Anterior cingulate cortex (tissue), 58 donors: ENCODE measurements around the gene USPL1.
"Not testable (repeated sequence)": the region's sequence is repeated elsewhere in the genome, so short reads cannot be mapped to it uniquely, and the experiment has no call there.

ENCODE experiments used
- DNase-seq, 58 donors: peaks; one replicate each; lab custom pipeline; 2025; lab: John Stamatoyannopoulos, UW

Gene USPL1

GRCh38 chr13:30617315-30618185 lies at the start of gene USPL1:
USPL1 (plus strand) TSS chr13:30617920; CDS start chr13:30621141, 3,221 bp downstream.
- DNase-seq, result peak; percentile 88 to 100 (median 98)

- DNase-seq, result peak in 8 of 58 donors; percentile 2 to 24 (median 10)
Measured at GRCh38 chr13:30569901-30570576, 47.7 kb upstream of the USPL1 start.

- DNase-seq, result no peak
Measured at GRCh38 chr13:30570691-30571090, 47.0 kb upstream of the USPL1 start.

- peak in 5 of 58 donors; percentile 1 to 42 (median 3) for DNase-seq
Measured at GRCh38 chr13:30572859-30573275, 44.9 kb upstream of the USPL1 start.

- no peak for DNase-seq
Measured at GRCh38 chr13:30576528-30576927, 41.2 kb upstream of the USPL1 start.

- DNase-seq, result no peak
Measured at GRCh38 chr13:30577401-30577852, 40.3 kb upstream of the USPL1 start.

GRCh38 chr13:30580852-30581502 lies 36.7 kb upstream of the USPL1 start:
- DNase-seq, result no peak

- no peak for DNase-seq
Measured at GRCh38 chr13:30581582-30581981, 36.1 kb upstream of the USPL1 start.

GRCh38 chr13:30584051-30584731 lies 33.5 kb upstream of the USPL1 start:
- no peak for DNase-seq

- no peak for DNase-seq
Measured at GRCh38 chr13:30585748-30586262, 31.9 kb upstream of the USPL1 start.

- DNase-seq, result no peak
Measured at GRCh38 chr13:30587231-30587630, 30.5 kb upstream of the USPL1 start.

GRCh38 chr13:30587739-30588138 lies 30.0 kb upstream of the USPL1 start:
- DNase-seq, result no peak

- no peak for DNase-seq
Measured at GRCh38 chr13:30593001-30593400, 24.7 kb upstream of the USPL1 start.

- no peak for DNase-seq
Measured at GRCh38 chr13:30600496-30600895, 17.2 kb upstream of the USPL1 start.

- no peak for DNase-seq
Measured at GRCh38 chr13:30601836-30602235, 15.9 kb upstream of the USPL1 start.

GRCh38 chr13:30605052-30605451 lies 12.7 kb upstream of the USPL1 start:
- DNase-seq, result no peak

- not testable (repeated sequence) for DNase-seq
Measured at GRCh38 chr13:30607186-30607585, 10.5 kb upstream of the USPL1 start.

GRCh38 chr13:30607908-30608307 lies 9.8 kb upstream of the USPL1 start:
- no peak for DNase-seq

- no peak for DNase-seq
Measured at GRCh38 chr13:30608364-30608763, 9.4 kb upstream of the USPL1 start.

- no peak for DNase-seq
Measured at GRCh38 chr13:30610311-30610710, 7.4 kb upstream of the USPL1 start.
